GM12891 (cell line): ENCODE results near the gene SRGAP3.

Source experiments
- DNase-seq: peaks from one replicate; pipeline ENCODE4 v3.0.0; 2011; ENCODE audit warnings: low spot score; ENCODE audit not compliant: insufficient read length
- FAIRE-seq: peaks from 2 replicates; lab custom pipeline; 2011; peaks lifted over from hg19 to GRCh38; lab: Jason Lieb, UNC
- PAX5 ChIP-seq: IDR thresholded peaks from 2 replicates; pipeline ENCODE4 v1.6.1; 2011; ENCODE audit warnings: low read length, moderate library complexity, mild to moderate bottlenecking; ENCODE audit not compliant: insufficient read depth, severe bottlenecking
- POLR2A ChIP-seq: IDR thresholded peaks from 2 replicates; pipeline ENCODE4 v1.6.1; 2011; ENCODE audit warnings: low read depth, low read length, control low read depth
- POLR2AphosphoS5 ChIP-seq: IDR thresholded peaks from 2 replicates; pipeline ENCODE4 v1.6.1; 2011; ENCODE audit warnings: low read depth, low read length, control low read depth
- POU2F2 ChIP-seq: IDR thresholded peaks from 2 replicates; pipeline ENCODE4 v1.6.1; 2011; ENCODE audit warnings: low read depth, mild to moderate bottlenecking, control low read depth, low read length, moderate library complexity
- SPI1 ChIP-seq: IDR thresholded peaks from 2 replicates; pipeline ENCODE4 v1.6.1; 2011; ENCODE audit warnings: low read depth, low read length, control low read depth
- TAF1 ChIP-seq: IDR thresholded peaks from 2 replicates; pipeline ENCODE4 v1.6.1; 2011; ENCODE audit warnings: low read depth, low read length, control low read depth

Gene SRGAP3

DNA sequence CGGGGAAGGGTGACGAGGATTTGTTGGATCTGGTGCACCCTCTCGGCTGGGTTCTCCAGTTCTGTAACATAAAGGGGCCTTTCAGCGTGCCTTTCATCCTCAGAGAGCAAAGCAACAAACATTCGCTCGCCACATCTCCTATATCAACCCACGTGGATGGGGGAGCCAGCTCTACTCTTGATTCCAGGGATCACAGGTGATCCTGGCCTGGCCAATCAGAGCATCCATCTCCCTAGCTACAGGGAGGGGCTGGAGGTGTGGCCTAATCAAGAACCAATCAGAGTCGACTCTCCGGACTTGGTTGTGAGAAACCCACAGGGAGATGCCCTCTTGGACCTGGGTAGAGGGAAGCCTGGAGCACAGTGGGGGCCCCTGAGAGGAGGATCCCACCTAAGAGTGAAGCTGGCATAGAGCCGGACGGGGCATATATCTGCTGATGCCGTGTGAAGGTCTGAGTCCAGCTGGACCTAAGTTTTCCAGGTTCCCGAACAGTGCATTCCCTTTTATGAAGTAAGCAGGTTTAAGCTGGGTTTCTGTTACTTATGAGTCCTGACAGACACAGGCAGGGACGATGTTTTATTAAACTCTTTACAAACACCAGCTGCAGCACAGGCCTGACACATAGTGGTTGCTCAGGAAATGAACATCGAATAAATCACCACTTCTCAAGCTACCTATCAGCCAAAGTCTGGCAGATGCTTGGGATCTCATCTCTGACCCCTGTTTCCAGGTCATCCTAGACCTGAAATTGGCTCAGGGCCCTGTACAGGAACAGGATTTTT lies 235.5 kb downstream of the SRGAP3 start:
- FAIRE-seq (no peak), DNase-seq (no peak)
- TF ChIP-seq POU2F2 (no peak), PAX5 (no peak), TAF1 (no peak), POLR2AphosphoS5 (no peak), SPI1 (no peak), POLR2A (no peak)

- FAIRE-seq = no peak
- DNase-seq = no peak
- TF ChIP-seq SPI1 = no peak
- no peak for TF ChIP-seq POU2F2
- TF ChIP-seq TAF1 = no peak
- no peak for TF ChIP-seq POLR2A
- no peak for TF ChIP-seq POLR2AphosphoS5
Measured at GRCh38 chr3:9012521-9012920, 236.9 kb downstream of the SRGAP3 start.

- FAIRE-seq = no peak
- DNase-seq = no peak
- TF ChIP-seq PAX5 = no peak
- no peak for TF ChIP-seq TAF1
- no peak for TF ChIP-seq POLR2AphosphoS5
- no peak for TF ChIP-seq SPI1
- no peak for TF ChIP-seq POU2F2
- no peak for TF ChIP-seq POLR2A
Measured at GRCh38 chr3:9009976-9010545, 239.4 kb downstream of the SRGAP3 start.

GRCh38 chr3:9008550-9009255 lies 240.7 kb downstream of the SRGAP3 start:
- TF ChIP-seq POLR2A = no peak
- no peak for TF ChIP-seq PAX5
- TF ChIP-seq POU2F2 = no peak
- DNase-seq (no peak), FAIRE-seq (no peak)

DNA sequence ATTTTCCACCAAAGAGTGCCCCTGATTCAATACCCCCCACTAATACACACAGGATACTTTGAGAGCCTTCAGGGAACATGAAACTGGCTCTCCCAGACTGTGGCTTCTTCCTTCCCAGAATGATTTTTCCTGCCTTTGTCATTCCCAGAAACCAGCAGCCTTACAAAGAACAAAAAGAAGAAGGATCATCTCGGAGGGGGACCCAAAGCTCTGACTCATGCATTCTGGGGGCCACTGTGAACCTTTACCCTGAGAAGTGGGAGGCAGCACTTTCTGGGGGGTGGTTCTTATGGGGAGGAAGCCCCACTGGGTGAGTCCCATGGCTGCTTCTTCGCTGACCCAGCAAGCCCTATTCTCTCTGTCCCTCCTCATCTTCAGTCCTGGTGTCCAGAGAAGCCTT lies 241.5 kb downstream of the SRGAP3 start:
- FAIRE-seq = no peak
- DNase-seq = no peak
- TF ChIP-seq SPI1 (no peak), POU2F2 (no peak), PAX5 (no peak), POLR2A (no peak), TAF1 (no peak), POLR2AphosphoS5 (no peak)

- TF ChIP-seq TAF1 (no peak), POLR2AphosphoS5 (no peak), PAX5 (no peak), POLR2A (no peak), POU2F2 (no peak), SPI1 (no peak)
- DNase-seq (no peak), FAIRE-seq (no peak)
Measured at GRCh38 chr3:9007213-9007612, 242.2 kb downstream of the SRGAP3 start.

GRCh38 chr3:9000041-9000440 lies 249.4 kb downstream of the SRGAP3 start:
- DNase-seq (no peak), FAIRE-seq (no peak)
- TF ChIP-seq SPI1 (no peak), POLR2A (no peak)

DNA sequence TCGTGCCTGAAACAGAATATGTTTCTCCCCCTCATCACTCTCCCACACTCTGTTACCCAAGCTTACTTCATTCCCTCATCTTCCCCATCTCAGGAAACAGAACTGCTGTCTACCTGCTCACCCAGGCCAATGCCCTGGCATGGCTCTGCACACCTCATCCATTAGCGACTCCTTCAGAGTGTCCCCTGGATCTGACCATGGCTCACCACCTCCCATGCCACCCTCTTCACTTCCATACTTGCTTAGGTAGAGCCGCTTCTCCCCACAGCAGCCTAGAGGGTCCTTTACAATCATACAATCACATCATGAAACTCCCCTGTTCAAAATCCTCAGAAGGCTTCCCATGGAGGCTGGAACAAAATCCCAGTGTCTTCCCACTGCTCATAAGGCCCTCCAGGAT lies 252.3 kb downstream of the SRGAP3 start:
- DNase-seq (no peak), FAIRE-seq (no peak)
- TF ChIP-seq PAX5 (no peak), SPI1 (no peak)

DNA sequence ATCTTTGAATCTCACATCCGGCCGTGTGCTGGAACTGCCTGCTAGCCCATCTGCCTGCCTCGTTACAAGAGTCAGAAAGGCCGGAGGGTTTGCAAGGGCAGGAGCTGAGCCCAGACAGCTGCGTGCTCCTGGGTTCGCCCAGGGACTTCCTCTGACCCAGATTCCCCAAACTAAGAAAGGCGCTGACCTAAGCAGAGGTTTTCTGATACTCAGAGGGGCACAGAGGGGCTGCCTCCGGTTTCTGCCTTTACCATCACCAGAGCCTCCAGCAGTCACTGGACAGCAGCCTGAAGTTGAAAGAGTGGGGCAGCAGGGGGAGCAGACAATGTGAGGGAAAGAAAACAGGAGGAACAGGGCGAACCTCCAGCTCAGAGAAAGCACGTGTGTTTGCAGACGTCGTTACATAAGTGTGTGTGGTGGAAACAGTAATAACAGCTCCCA lies 252.7 kb downstream of the SRGAP3 start:
- no peak for FAIRE-seq
- no peak for DNase-seq
- TF ChIP-seq SPI1 (no peak), POLR2AphosphoS5 (no peak), TAF1 (no peak), PAX5 (no peak)

- FAIRE-seq = no peak
- no peak for TF ChIP-seq POLR2A
- TF ChIP-seq SPI1 = no peak
- DNase-seq = no peak
Measured at GRCh38 chr3:8996216-8996615, 253.2 kb downstream of the SRGAP3 start.
